Bone marrow (tissue), 2 donors: Measurements from ENCODE around the gene CDYL.

Source experiments
- DNase-seq, 2 donors: peaks; one replicate each; lab custom pipeline; 2025; lab: John Stamatoyannopoulos, UW

The CDYL gene

GRCh38 chr6:4964675-4965561 is 188.7 kb downstream of the CDYL start:
- no peak for DNase-seq

- DNase-seq = no peak
Observed at GRCh38 chr6:4965562-4966389, 189.6 kb downstream of the CDYL start.

- DNase-seq = no peak
Observed at GRCh38 chr6:4967301-4968030, 191.3 kb downstream of the CDYL start.

- DNase-seq = no peak
Observed at GRCh38 chr6:4969609-4970285, 193.5 kb downstream of the CDYL start.

GRCh38 chr6:4970739-4971395 is 194.7 kb downstream of the CDYL start:
- no peak for DNase-seq

GRCh38 chr6:4971851-4972250 is 195.6 kb downstream of the CDYL start:
- no peak for DNase-seq

- DNase-seq = no peak
Observed at GRCh38 chr6:4972438-4972837, 196.2 kb downstream of the CDYL start.

GRCh38 chr6:4973415-4973814 is 197.2 kb downstream of the CDYL start:
- DNase-seq = no peak

GRCh38 chr6:4973982-4974745 is 198.0 kb downstream of the CDYL start:
- DNase-seq = no peak

GRCh38 chr6:4974962-4975361 is 198.8 kb downstream of the CDYL start:
- DNase-seq = no peak

- no peak for DNase-seq
Observed at GRCh38 chr6:4975506-4975905, 199.3 kb downstream of the CDYL start.

GRCh38 chr6:4977468-4977867 is 201.3 kb downstream of the CDYL start:
- peak in 1 of 2 donors; percentile 22 for DNase-seq

- DNase-seq = no peak
Observed at GRCh38 chr6:4979426-4979825, 203.2 kb downstream of the CDYL start.

GRCh38 chr6:4981761-4982160 is 205.6 kb downstream of the CDYL start:
- DNase-seq = no peak

- no peak for DNase-seq
Observed at GRCh38 chr6:4983322-4983721, 207.1 kb downstream of the CDYL start.

- no peak for DNase-seq
Observed at GRCh38 chr6:4986999-4987398, 210.8 kb downstream of the CDYL start.

- DNase-seq = no peak
Observed at GRCh38 chr6:4987432-4987831, 211.2 kb downstream of the CDYL start.

GRCh38 chr6:4994741-4995140 is 218.5 kb downstream of the CDYL start:
- no peak for DNase-seq

- DNase-seq = no peak
Observed at GRCh38 chr6:4997862-4998261, 221.7 kb downstream of the CDYL start.

GRCh38 chr6:4999586-4999985 is 223.4 kb downstream of the CDYL start:
- DNase-seq = no peak
